Ishikawa (cell line): ENCODE results near the gene TECPR2.
A peak's percentile ranks its signal among the peaks of the same experiment; 100 is the strongest.

ENCODE experiments used
- EGR1 ChIP-seq: IDR thresholded peaks from 2 replicates; pipeline ENCODE4 v1.6.1; 2012
- EP300 ChIP-seq: IDR thresholded peaks from 2 replicates; pipeline ENCODE4 v1.6.1; 2012; ENCODE audit warnings: borderline replicate concordance
- FOXM1 ChIP-seq: IDR thresholded peaks from 2 replicates; pipeline ENCODE4 v1.6.1; 2012; ENCODE audit warnings: low read depth, borderline replicate concordance
- MAX ChIP-seq: IDR thresholded peaks from 2 replicates; pipeline ENCODE4 v1.6.1; 2012
- NFIC ChIP-seq: IDR thresholded peaks from 2 replicates; pipeline ENCODE4 v1.6.1; 2012
- TAF1 ChIP-seq: IDR thresholded peaks from 2 replicates; pipeline ENCODE4 v1.6.1; 2012; ENCODE audit warnings: low read depth, mild to moderate bottlenecking
- TCF12 ChIP-seq: IDR thresholded peaks from 2 replicates; pipeline ENCODE4 v1.6.1; 2012; ENCODE audit warnings: low read depth
- TF ChIP-seq, protein P1 (sequence below): IDR thresholded peaks from 2 replicates; pipeline ENCODE4 v1.6.1; 2012; ENCODE audit warnings: low read depth, mild to moderate bottlenecking

GRCh38 chr14:102362545-102363181 is at the start of gene TECPR2, which contains the start of gene CINP:
- TF ChIP-seq NFIC (no peak), TCF12 (peak; percentile 51; the same call in 1 of the 2 replicates), EGR1 (no peak), MAX (peak; percentile 74), FOXM1 (no peak), EP300 (0 out of 2 replicates have a peak, but pooled peaks have one; percentile 8), TAF1 (peak; percentile 84; the same call in 1 of the 2 replicates)
- TF ChIP-seq, protein P1, sequence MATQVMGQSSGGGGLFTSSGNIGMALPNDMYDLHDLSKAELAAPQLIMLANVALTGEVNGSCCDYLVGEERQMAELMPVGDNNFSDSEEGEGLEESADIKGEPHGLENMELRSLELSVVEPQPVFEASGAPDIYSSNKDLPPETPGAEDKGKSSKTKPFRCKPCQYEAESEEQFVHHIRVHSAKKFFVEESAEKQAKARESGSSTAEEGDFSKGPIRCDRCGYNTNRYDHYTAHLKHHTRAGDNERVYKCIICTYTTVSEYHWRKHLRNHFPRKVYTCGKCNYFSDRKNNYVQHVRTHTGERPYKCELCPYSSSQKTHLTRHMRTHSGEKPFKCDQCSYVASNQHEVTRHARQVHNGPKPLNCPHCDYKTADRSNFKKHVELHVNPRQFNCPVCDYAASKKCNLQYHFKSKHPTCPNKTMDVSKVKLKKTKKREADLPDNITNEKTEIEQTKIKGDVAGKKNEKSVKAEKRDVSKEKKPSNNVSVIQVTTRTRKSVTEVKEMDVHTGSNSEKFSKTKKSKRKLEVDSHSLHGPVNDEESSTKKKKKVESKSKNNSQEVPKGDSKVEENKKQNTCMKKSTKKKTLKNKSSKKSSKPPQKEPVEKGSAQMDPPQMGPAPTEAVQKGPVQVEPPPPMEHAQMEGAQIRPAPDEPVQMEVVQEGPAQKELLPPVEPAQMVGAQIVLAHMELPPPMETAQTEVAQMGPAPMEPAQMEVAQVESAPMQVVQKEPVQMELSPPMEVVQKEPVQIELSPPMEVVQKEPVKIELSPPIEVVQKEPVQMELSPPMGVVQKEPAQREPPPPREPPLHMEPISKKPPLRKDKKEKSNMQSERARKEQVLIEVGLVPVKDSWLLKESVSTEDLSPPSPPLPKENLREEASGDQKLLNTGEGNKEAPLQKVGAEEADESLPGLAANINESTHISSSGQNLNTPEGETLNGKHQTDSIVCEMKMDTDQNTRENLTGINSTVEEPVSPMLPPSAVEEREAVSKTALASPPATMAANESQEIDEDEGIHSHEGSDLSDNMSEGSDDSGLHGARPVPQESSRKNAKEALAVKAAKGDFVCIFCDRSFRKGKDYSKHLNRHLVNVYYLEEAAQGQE: no peak; the same call in 1 of the 2 replicates
